Activated T-cell treated with anti-CD3 and anti-CD28 coated beads, Interleukin-2, amount 50 U/mL, for 72 hours (primary cell): Measurements from ENCODE around the gene TAF4. TPM values are rescaled to one million over a fixed set of nuclear protein-coding genes. Genes with fewer than 3 reads are reported as not detected.
A peak's percentile ranks its signal among the peaks of the same experiment; 100 is the strongest.

ENCODE experiments used
- ATAC-seq, 2 donors: fragments of 150-1000 bp; cut with Tn5 transposase; replicated peaks in 1 of 2; 2 replicates each; pipeline ENCODE4 v1.10.0; 2021; ENCODE audit warnings: moderate library complexity in 2 of 2, mild to moderate bottlenecking in 1 of 2
- DNase-seq, 2 donors: peaks; one replicate each; pipeline ENCODE4 v3.0.0; 2021 to 2022; ENCODE audit warnings: mixed read lengths in 1 of 2
- H3K27ac Mint-ChIP-seq: one replicate; pipeline ENCODE4 v1.8.0; 2022; ENCODE audit warnings: mild to moderate bottlenecking, moderate library complexity, mixed read lengths
- H3K27me3 Mint-ChIP-seq: one replicate; pipeline ENCODE4 v1.8.0; 2022; ENCODE audit warnings: low read depth, mixed read lengths
- H3K36me3 Mint-ChIP-seq, 2 donors: one replicate each; pipeline ENCODE4 v1.8.0; 2022; ENCODE audit warnings: mixed read lengths in 2 of 2, mild to moderate bottlenecking in 1 of 2; ENCODE audit not compliant: insufficient read depth in 2 of 2
- H3K4me1 Mint-ChIP-seq: one replicate; pipeline ENCODE4 v1.8.0; 2022; ENCODE audit warnings: low read depth, mixed read lengths
- H3K4me3 Mint-ChIP-seq, 2 donors: one replicate each; pipeline ENCODE4 v1.8.0; 2022; ENCODE audit warnings: mild to moderate bottlenecking in 2 of 2, mixed read lengths in 2 of 2, moderate library complexity in 2 of 2
- H3K9me3 Mint-ChIP-seq, 2 donors: one replicate each; pipeline ENCODE4 v1.8.0; 2022; ENCODE audit warnings: mixed read lengths in 2 of 2
- total RNA-seq, 2 donors: library from RNA; stranded (reverse); gene quantifications; one replicate each; pipeline ENCODE4 v1.2.3, GENCODE V29; 2022

The TAF4 gene
- total RNA-seq, 2 donors from 2014 or later: 15.7 to 21.5 TPM

GRCh38 chr20:62002882-62003480 lies 62.7 kb downstream of the TAF4 start:
- Mint-ChIP-seq H3K27me3 (no peaks in the 10 kb centered on the region), H3K4me1 (no peaks in the 10 kb centered on the region), H3K4me3 (no peak overlapping the region), H3K36me3 (peaks cover 0 to 17% of the 10 kb centered on the region in 2 donors), H3K27ac (no peak overlapping the region), H3K9me3 (no peaks in the 10 kb centered on the region)
- DNase-seq (no peak), ATAC-seq (no peak)

- Mint-ChIP-seq H3K27ac (no peak overlapping the region), H3K4me3 (no peak overlapping the region), H3K36me3 (peaks cover 1 to 14% of the 10 kb centered on the region in 2 donors), H3K27me3 (no peaks in the 10 kb centered on the region), H3K4me1 (no peaks in the 10 kb centered on the region), H3K9me3 (no peaks in the 10 kb centered on the region)
- ATAC-seq: no peak
- DNase-seq: no peak
These were observed 64.4 kb downstream of the TAF4 start for GRCh38 chr20:62001178-62001715.

GRCh38 chr20:61998343-61999121 lies 67.1 kb downstream of the TAF4 start:
- H3K36me3 Mint-ChIP-seq: peaks cover 4 to 26% of the 10 kb centered on the region in 2 donors
- no peak overlapping the region for H3K27ac Mint-ChIP-seq
- no peak overlapping the region for H3K4me3 Mint-ChIP-seq
- H3K4me1 Mint-ChIP-seq: no peaks in the 10 kb centered on the region
- no peaks in the 10 kb centered on the region for H3K27me3 Mint-ChIP-seq
- H3K9me3 Mint-ChIP-seq: no peaks in the 10 kb centered on the region
- ATAC-seq (no peak), DNase-seq (no peak)

GRCh38 chr20:61997891-61998290 lies 67.8 kb downstream of the TAF4 start:
- no peaks in the 10 kb centered on the region for H3K9me3 Mint-ChIP-seq
- H3K27ac Mint-ChIP-seq: no peak overlapping the region
- H3K4me1 Mint-ChIP-seq: no peaks in the 10 kb centered on the region
- ATAC-seq (no peak), DNase-seq (no peak)
- no peak overlapping the region for H3K4me3 Mint-ChIP-seq
- peaks cover 4 to 31% of the 10 kb centered on the region in 2 donors for H3K36me3 Mint-ChIP-seq
- H3K27me3 Mint-ChIP-seq: no peaks in the 10 kb centered on the region

- Mint-ChIP-seq H3K9me3 (peaks cover 0 to 2% of the 10 kb centered on the region in 2 donors), H3K4me1 (no peaks in the 10 kb centered on the region), H3K27ac (no peak overlapping the region), H3K36me3 (peaks cover 8 to 36% of the 10 kb centered on the region in 2 donors), H3K27me3 (no peaks in the 10 kb centered on the region), H3K4me3 (no peak overlapping the region)
- DNase-seq: no peak
- no peak for ATAC-seq
These were observed 68.3 kb downstream of the TAF4 start for GRCh38 chr20:61997372-61997771.

GRCh38 chr20:61994546-61994945 lies 71.1 kb downstream of the TAF4 start:
- Mint-ChIP-seq H3K27me3 (no peaks in the 10 kb centered on the region), H3K9me3 (peaks cover 9 to 10% of the 10 kb centered on the region in 2 donors), H3K4me3 (no peak overlapping the region), H3K27ac (peak overlapping the region; percentile 7), H3K4me1 (no peaks in the 10 kb centered on the region), H3K36me3 (peaks cover 21 to 56% of the 10 kb centered on the region in 2 donors)
- ATAC-seq (no peak), DNase-seq (no peak)

- no peaks in the 10 kb centered on the region for H3K4me1 Mint-ChIP-seq
- H3K9me3 Mint-ChIP-seq: peaks cover 9 to 10% of the 10 kb centered on the region in 2 donors
- ATAC-seq (no peak), DNase-seq (no peak)
- H3K4me3 Mint-ChIP-seq: no peak overlapping the region
- H3K27me3 Mint-ChIP-seq: no peaks in the 10 kb centered on the region
- H3K36me3 Mint-ChIP-seq: peaks cover 22 to 53% of the 10 kb centered on the region in 2 donors
- no peak overlapping the region for H3K27ac Mint-ChIP-seq
These were observed 72.6 kb downstream of the TAF4 start for GRCh38 chr20:61993058-61993457.

- Mint-ChIP-seq H3K4me3 (no peak overlapping the region), H3K9me3 (peaks cover 10% of the 10 kb centered on the region in 2 donors), H3K4me1 (peaks cover 4% of the 10 kb centered on the region), H3K36me3 (peaks cover 26 to 61% of the 10 kb centered on the region in 2 donors), H3K27ac (no peak overlapping the region), H3K27me3 (no peaks in the 10 kb centered on the region)
- DNase-seq (no peak), ATAC-seq (no peak)
These were observed 74.2 kb downstream of the TAF4 start for GRCh38 chr20:61991476-61991875.

- H3K9me3 Mint-ChIP-seq: peaks cover 10 to 11% of the 10 kb centered on the region in 2 donors
- no peak overlapping the region for H3K4me3 Mint-ChIP-seq
- no peaks in the 10 kb centered on the region for H3K27me3 Mint-ChIP-seq
- peaks cover 4% of the 10 kb centered on the region for H3K4me1 Mint-ChIP-seq
- no peak overlapping the region for H3K27ac Mint-ChIP-seq
- no peak for ATAC-seq
- DNase-seq: no peak
- H3K36me3 Mint-ChIP-seq: peaks cover 27 to 62% of the 10 kb centered on the region in 2 donors
These were observed 75.2 kb downstream of the TAF4 start for GRCh38 chr20:61990484-61990883.

GRCh38 chr20:61989741-61990140 lies 75.9 kb downstream of the TAF4 start:
- Mint-ChIP-seq H3K9me3 (peaks cover 10 to 12% of the 10 kb centered on the region in 2 donors), H3K27me3 (no peaks in the 10 kb centered on the region), H3K36me3 (peaks cover 26 to 62% of the 10 kb centered on the region in 2 donors), H3K4me3 (no peak overlapping the region), H3K27ac (no peak overlapping the region), H3K4me1 (peaks cover 4% of the 10 kb centered on the region)
- ATAC-seq (no peak), DNase-seq (no peak)

GRCh38 chr20:61988665-61989064 lies 77.0 kb downstream of the TAF4 start:
- Mint-ChIP-seq H3K36me3 (peaks cover 35 to 60% of the 10 kb centered on the region in 2 donors), H3K4me3 (no peak overlapping the region), H3K27me3 (no peaks in the 10 kb centered on the region), H3K27ac (no peak overlapping the region), H3K4me1 (peaks cover 4% of the 10 kb centered on the region), H3K9me3 (peaks cover 10 to 12% of the 10 kb centered on the region in 2 donors)
- DNase-seq: no peak
- ATAC-seq: no peak

- Mint-ChIP-seq H3K9me3 (peaks cover 7 to 13% of the 10 kb centered on the region in 2 donors), H3K4me1 (peaks cover 15% of the 10 kb centered on the region), H3K4me3 (no peak overlapping the region), H3K36me3 (peaks cover 32 to 52% of the 10 kb centered on the region in 2 donors), H3K27me3 (no peaks in the 10 kb centered on the region), H3K27ac (no peak overlapping the region)
- no peak for ATAC-seq
- no peak for DNase-seq
These were observed 78.8 kb downstream of the TAF4 start for GRCh38 chr20:61986762-61987321.

GRCh38 chr20:61985096-61985495 lies 80.6 kb downstream of the TAF4 start:
- ATAC-seq (no peak), DNase-seq (no peak)
- Mint-ChIP-seq H3K4me1 (peaks cover 15% of the 10 kb centered on the region), H3K9me3 (peaks cover 0 to 6% of the 10 kb centered on the region in 2 donors), H3K27me3 (no peaks in the 10 kb centered on the region), H3K27ac (no peak overlapping the region), H3K36me3 (peaks cover 22 to 41% of the 10 kb centered on the region in 2 donors), H3K4me3 (no peak overlapping the region)
